ACC112 (cell line): ENCODE data around the gene NOP10.
"Not testable (repeated sequence)": the region's sequence is repeated elsewhere in the genome, so short reads cannot be mapped to it uniquely, and the experiment has no call there.

Experiments
- H2AFZ ChIP-seq: fragments of 200-600 bp; sonication (generic); one replicate; pipeline ENCODE4 v1.6.0; 2017; ENCODE audit warnings: antibody characterized with exemption, low read length; ENCODE audit not compliant: unreplicated experiment
- H3K27ac ChIP-seq: fragments of 200-600 bp; sonication (generic); 2 replicates; pipeline ENCODE4 v1.5.1; 2014; ENCODE audit warnings: low read depth, mild to moderate bottlenecking, antibody characterized with exemption, low read length, moderate library complexity
- H3K27me3 ChIP-seq: fragments of 200-600 bp; sonication (generic); 2 replicates; pipeline ENCODE4 v1.6.1; 2014; ENCODE audit warnings: mild to moderate bottlenecking, antibody characterized with exemption, low read length, moderate library complexity, mixed read lengths; ENCODE audit not compliant: insufficient read depth
- H3K36me3 ChIP-seq: fragments of 200-600 bp; sonication (generic); 2 replicates; pipeline ENCODE4 v1.6.1; 2016; ENCODE audit warnings: mild to moderate bottlenecking, antibody characterized with exemption, low read length, moderate library complexity, mixed read lengths; ENCODE audit not compliant: insufficient read depth
- H3K4me1 ChIP-seq: fragments of 200-600 bp; sonication (generic); one replicate; pipeline ENCODE4 v1.6.1; 2016; ENCODE audit warnings: low read length, mixed read lengths; ENCODE audit not compliant: insufficient read depth, unreplicated experiment, control insufficient read depth
- H3K4me3 ChIP-seq: fragments of 200-600 bp; sonication (generic); 2 replicates; pipeline ENCODE4 v1.5.1; 2014; ENCODE audit warnings: mild to moderate bottlenecking, low read depth, low read length
- H3K79me2 ChIP-seq: fragments of 200-600 bp; sonication (generic); one replicate; pipeline ENCODE4 v1.6.0; 2016; ENCODE audit warnings: low read length; ENCODE audit not compliant: control insufficient read depth, unreplicated experiment, insufficient read depth

The NOP10 gene

DNA sequence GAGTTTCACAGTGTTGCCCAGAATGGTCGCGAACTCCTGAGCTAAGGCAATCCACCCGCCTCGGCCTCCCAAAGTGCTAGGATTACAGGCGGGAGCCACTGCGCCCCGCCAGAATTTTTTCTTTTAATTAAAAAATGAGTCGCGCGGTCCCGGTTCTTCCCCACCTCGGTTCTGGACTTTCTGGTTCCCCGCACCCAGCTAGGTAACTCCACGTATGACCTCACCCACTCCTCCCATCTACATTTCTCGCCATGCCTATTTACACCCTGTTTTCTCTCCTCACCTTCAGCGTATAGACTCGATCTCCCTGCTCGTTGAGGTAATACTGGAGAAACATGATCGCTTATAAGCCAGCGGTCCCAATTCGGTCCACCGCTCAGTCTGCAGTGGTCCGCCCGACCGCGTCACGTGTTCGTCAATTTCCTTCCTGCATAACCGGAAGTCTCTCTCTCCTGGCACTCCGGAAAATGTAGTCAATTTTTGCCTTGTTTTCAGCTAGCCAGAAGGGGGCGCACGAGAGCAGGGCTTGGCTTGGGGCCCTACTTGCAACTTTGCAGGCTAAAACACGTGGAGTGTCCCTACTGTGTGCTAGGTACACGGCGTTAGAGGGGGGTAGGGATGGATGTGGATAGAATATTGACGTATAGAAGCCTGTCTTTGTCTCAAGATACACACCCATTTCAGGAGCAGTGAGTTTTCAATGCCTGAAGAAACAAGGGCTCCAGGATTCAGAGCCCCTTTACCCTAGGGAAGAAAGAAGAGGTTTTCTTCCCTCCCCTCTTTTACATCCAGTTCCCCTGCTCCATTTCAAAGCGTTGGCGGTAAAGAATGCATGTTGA lies at the start of gene NOP10, which contains the start of gene NUTM1:
NOP10 (minus strand) TSS at position 400 of the 839 bp plus-strand sequence; CDS start at position 337, 63 bp downstream.
NUTM1 (plus strand) TSS at position 579 of the 839 bp plus-strand sequence. CDS start 382 bp downstream, outside the sequence.
- Histone ChIP-seq H3K4me3 (peak within 1 kb of the TSS; percentile 79), H3K36me3 (peaks cover 9% of the 10 kb centered on the region; the same call in 1 of the 2 replicates), H3K79me2 (peaks cover 37% of the 10 kb centered on the region), H2AFZ (peak within 1 kb of the TSS; percentile 87), H3K4me1 (peaks cover 28% of the 10 kb centered on the region), H3K27me3 (no peaks in the 10 kb centered on the region), H3K27ac (peak within 1 kb of the TSS; percentile 66)

DNA sequence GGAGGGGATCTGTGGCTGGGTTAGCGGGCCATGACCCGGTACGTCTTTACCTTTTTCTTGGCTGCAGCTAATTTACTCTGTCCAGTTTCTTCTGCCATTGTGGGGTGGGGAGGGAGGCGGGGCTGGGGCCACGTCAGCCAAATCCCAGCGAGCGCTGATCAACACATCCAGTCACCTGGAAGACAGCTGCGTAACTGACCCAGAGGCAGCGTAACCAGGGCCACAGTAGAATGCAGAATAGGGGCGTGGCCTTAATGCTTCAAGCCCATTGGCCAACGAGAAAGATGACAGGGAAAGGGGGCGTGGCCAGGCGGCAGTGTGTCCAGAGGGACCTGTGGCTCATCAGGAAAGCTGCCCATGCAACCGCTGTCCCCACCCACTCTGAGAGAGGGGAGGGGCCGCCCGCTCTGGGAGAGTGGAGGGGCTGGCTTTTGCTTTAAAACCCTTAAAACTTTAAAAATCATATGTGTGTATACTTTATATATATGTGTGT lies 46.7 kb upstream of the NOP10 start:
- H3K27ac ChIP-seq, H3K27me3 ChIP-seq, H3K4me1 ChIP-seq, H3K36me3 ChIP-seq, H2AFZ ChIP-seq, H3K4me3 ChIP-seq, H3K79me2 ChIP-seq: not testable (repeated sequence)

DNA sequence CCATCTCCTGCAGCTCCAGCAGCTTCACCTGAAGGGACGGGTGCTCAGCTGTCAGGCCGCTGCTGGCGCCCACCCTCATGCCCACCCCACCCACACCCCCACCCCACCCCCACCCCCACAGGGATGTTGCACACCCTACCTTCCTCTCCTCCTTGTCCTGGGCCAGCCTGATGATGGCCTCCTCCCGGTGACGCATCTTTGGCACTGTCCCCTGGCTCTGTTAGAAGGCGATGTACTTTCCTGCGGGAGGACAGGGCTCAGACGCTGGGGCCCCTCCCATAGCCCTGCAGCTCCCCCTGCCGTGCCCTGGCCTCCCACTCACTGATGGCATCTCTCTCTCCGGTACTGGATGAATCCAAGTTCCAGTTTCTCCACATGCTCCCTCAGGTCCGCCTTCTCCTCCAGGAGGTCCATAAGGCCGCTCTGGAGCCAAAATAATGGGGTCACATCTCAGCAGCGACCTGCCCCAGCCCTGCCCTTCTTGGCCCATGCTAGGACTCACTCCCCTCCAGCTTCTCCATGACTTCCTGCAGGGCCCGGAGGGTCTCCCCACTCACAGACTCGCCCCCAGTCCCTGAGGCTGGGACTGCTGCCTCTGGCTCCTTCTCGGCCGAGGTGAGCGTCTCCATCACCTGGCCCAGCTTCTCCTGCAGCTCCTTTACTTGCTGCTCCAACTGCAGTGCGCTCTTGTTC lies 39.0 kb upstream of the NOP10 start:
- not testable (repeated sequence) for H3K4me3 ChIP-seq, H3K79me2 ChIP-seq, H3K36me3 ChIP-seq, H2AFZ ChIP-seq, H3K27ac ChIP-seq, H3K4me1 ChIP-seq, H3K27me3 ChIP-seq

DNA sequence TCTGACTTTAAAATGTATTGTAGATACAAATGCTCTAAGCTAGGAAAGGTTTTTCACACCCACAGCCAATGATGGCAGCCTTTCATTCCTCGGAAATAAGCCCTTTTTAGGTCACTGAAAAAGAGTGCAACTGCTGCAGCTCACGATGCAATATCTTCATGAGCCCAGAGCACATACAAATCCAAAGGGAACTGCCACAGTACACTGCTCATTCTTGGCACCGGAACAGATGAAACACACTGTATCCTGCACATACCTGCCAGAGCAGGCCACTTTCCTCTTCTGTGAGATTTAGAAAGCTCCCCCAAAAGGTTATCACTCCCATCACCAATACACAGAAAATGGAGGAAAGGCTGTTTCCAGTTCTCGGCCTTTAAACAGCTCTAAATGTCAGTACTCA lies 37.6 kb upstream of the NOP10 start:
- not testable (repeated sequence) for H3K27ac ChIP-seq, H3K27me3 ChIP-seq, H3K4me3 ChIP-seq, H2AFZ ChIP-seq, H3K36me3 ChIP-seq, H3K4me1 ChIP-seq, H3K79me2 ChIP-seq

DNA sequence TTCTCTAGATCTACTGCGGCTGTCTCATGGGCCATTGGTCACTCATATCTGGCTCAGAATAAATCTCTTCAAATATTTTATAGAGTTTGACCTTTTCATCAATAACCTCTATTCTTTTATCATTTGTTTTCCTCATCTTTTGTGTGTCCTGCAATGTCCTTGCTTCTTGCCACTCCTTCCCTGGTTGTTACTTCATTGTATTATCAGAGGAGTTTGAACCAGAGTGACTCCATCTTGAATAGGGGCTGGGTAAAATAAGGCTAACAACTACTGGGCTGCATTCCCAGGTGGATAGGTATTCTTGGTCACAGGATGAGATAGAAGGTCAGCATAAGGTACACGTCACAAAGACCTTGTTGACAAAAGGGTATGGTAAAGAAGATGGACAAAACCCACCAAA lies 33.9 kb upstream of the NOP10 start:
- Histone ChIP-seq H3K4me3 (no peak overlapping the region), H2AFZ (no peak overlapping the region), H3K27me3 (no peaks in the 10 kb centered on the region), H3K27ac (no peak overlapping the region), H3K79me2 (no peaks in the 10 kb centered on the region), H3K4me1 (no peaks in the 10 kb centered on the region), H3K36me3 (no peaks in the 10 kb centered on the region)

DNA sequence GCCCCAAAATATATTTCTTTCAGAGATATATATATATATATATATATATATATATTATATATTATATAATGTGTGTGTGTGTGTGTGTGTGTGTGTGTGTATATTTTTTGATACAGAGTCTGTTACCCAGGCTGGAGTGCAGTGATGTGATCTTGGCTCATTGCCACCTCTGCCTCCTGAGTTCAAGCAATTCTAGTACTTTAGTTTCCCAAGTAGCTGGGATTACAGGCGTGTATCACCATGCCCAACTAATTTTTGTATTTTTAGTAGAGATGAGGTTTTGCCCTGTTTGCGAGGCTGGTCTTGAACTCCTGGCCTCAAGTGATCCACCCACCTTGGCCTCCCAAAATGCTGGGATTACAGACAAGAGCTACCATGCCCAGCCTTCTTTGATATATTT lies 32.6 kb upstream of the NOP10 start:
- H2AFZ ChIP-seq, H3K4me1 ChIP-seq, H3K79me2 ChIP-seq, H3K4me3 ChIP-seq, H3K27ac ChIP-seq, H3K36me3 ChIP-seq, H3K27me3 ChIP-seq: not testable (repeated sequence)

DNA sequence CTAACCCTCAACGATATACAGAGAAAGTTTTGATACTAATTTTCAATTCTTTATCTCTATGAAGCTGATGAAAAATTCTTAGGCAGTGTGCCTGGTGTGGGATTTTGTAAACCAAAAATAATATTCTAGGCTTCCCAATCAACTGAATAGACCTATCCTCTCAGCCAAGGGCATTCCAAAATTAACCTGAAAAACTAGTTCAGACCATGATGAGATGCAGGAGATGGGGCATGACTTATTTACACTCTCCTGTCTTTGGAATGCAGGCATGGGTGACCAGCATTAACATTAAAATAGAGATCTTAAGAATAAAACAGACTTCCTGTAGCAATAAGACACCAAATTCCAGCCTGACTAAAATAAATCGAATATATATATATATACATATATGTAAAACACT lies 31.9 kb upstream of the NOP10 start:
- Histone ChIP-seq H3K4me1 (no peaks in the 10 kb centered on the region), H3K27ac (no peak overlapping the region), H3K27me3 (no peaks in the 10 kb centered on the region), H3K79me2 (no peaks in the 10 kb centered on the region), H3K4me3 (no peak overlapping the region), H2AFZ (no peak overlapping the region), H3K36me3 (no peaks in the 10 kb centered on the region)

DNA sequence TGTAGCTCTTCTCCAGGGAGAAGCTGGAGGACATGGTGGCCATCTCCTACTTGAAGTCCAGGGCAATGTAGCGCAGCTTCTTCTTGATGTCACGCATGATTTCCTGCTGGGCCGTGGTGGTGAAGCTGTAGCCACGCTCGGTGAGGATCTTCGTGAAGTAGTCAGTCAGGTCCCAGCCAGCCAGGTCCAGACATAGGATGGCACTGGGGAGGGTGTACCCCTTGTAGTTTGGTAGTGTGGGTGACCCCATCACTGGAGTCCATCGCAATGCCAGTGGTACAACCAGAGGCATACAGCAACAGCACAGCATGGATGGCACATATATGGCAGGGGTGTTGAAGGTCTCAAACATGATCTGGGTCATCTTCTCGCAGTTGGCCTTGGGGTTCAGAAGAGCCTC lies 31.0 kb upstream of the NOP10 start:
- H2AFZ ChIP-seq: no peak overlapping the region
- no peak overlapping the region for H3K27ac ChIP-seq
- H3K4me1 ChIP-seq: no peaks in the 10 kb centered on the region
- no peaks in the 10 kb centered on the region for H3K79me2 ChIP-seq
- no peaks in the 10 kb centered on the region for H3K36me3 ChIP-seq
- no peak overlapping the region for H3K4me3 ChIP-seq
- H3K27me3 ChIP-seq: no peaks in the 10 kb centered on the region

DNA sequence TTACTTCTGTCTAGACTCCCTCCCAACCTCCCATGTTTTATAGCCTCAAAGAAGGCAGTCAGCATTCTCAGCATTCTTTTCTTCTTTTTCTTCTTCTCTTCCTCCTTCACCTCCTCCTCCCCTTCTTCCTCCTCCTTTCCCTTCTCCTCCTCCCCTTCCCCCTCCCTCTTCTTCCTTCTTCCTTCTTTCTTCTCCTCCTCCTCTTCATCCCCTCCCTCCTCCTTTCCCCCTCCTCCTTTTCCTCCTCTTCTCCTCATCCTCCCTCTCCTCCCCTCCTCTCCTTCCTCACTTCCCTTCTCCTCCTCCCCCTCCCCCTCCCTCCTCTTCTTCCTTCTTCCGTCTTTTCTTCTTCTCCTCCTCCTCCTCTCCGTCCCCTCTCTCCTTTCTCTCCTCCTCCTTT lies 27.7 kb upstream of the NOP10 start:
- no peaks in the 10 kb centered on the region for H3K36me3 ChIP-seq
- H2AFZ ChIP-seq: no peak overlapping the region
- no peak overlapping the region for H3K27ac ChIP-seq

DNA sequence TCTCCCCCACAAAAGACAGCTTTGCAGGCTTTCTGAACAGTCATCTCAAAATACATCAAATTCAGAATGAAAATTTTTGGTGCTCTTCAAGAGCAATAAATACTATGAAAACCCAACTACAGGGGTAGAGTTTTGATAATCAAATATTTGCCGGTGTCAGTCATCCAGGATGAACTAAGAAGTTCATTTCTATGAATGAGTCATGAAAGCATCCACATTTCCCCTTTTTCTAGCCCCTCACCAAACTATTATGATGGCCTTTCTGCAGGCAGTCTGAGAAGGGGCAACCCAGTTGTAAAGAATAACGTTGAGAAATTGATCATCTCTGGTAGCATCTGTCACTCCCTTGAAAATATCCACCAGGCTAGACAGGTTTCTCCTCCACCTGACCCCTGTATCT lies 27.2 kb upstream of the NOP10 start:
- no peaks in the 10 kb centered on the region for H3K27me3 ChIP-seq
- no peak overlapping the region for H3K27ac ChIP-seq
- no peaks in the 10 kb centered on the region for H3K36me3 ChIP-seq
- peaks cover 11% of the 10 kb centered on the region for H3K79me2 ChIP-seq
- peaks cover 13% of the 10 kb centered on the region for H3K4me1 ChIP-seq
- no peak overlapping the region for H2AFZ ChIP-seq
- no peak overlapping the region for H3K4me3 ChIP-seq

More for the DNA sequence above, 27.7 kb upstream of the NOP10 start:
- peaks cover 7% of the 10 kb centered on the region for H3K79me2 ChIP-seq
- H3K27me3 ChIP-seq: no peaks in the 10 kb centered on the region
- no peak overlapping the region for H3K4me3 ChIP-seq
- H3K4me1 ChIP-seq: peaks cover 8% of the 10 kb centered on the region
